Measurements from ENCODE around the gene SNRPB2.

The SNRPB2 gene

DNA sequence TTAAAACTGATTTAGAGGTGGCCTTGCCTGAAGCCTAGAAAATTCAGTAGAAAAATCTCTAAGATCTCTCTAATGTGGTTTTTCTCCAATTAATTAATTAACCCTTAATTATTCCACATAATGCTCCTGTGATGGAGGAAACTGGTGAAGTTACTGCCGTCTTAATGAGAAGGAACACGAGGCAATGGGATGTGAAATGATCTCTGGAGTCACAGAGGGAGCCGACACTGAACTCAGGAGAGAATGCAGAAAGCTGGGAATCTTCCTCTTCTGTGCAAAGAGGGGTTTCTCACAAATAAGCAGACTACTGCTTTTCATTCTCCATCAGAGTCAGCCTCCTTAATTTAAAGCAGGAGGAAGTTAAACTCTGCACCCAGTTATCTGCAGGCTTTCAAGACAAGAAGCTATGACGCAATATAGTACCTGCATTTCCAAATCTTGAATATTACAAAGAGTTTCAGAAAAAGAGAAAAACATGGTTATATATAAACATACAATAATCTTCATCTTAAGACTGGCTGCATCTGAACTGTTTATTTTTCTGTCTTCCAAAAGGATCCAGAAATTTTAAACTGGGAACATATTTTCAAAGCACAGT, 18.1 kb upstream of the SNRPB2 start:
- H3K27me3 ChIP-seq (ENCODE audit: control insufficient read depth in 3 of 3, insufficient read depth in 3 of 3, low read depth in 1 of 3, low read length in 3 of 3), result no peaks in the 10 kb centered on the region
- H3K36me3 ChIP-seq (replicated peaks in 1 of 2; ENCODE audit: control insufficient read depth in 2 of 2, insufficient read depth in 2 of 2, low read length in 2 of 2), result no peaks in the 10 kb centered on the region
- H3K4me2 ChIP-seq (ENCODE audit: insufficient read depth, low read length, poor library complexity, severe bottlenecking), result no peak overlapping the region
- no peak overlapping the region for H2BK120ac ChIP-seq (ENCODE audit: low read depth, low read length)
- H4K8ac ChIP-seq (ENCODE audit: low read depth, low read length), result no peak overlapping the region
- H3K18ac ChIP-seq (ENCODE audit: low read length), result no peak overlapping the region
- peaks cover 5 to 7% of the 10 kb centered on the region in 2 donors for H3K4me1 ChIP-seq (ENCODE audit: control insufficient read depth in 2 of 2, insufficient read depth in 1 of 2, low read depth in 1 of 2, low read length in 2 of 2)
- WGBS, 2 donors (ENCODE audit: extremely low coverage in 2 of 2, insufficient read length in 2 of 2, insufficient replicate concordance in 1 of 2), result no CpG with 5 or more reads among the region's 4 CpGs
- no peaks in the 10 kb centered on the region for H3K79me1 ChIP-seq (ENCODE audit: low read depth, low read length)
- no peak overlapping the region for H2BK5ac ChIP-seq (ENCODE audit: low read length)
- no peak overlapping the region for H3K27ac ChIP-seq (replicated peaks; ENCODE audit: low read length)
- no peak overlapping the region for H3K14ac ChIP-seq (ENCODE audit: low read length)
- no peak overlapping the region for H2AK5ac ChIP-seq (ENCODE audit: low read depth, low read length)
- no peak overlapping the region for H3K4ac ChIP-seq (ENCODE audit: low read length)
- H4K91ac ChIP-seq (ENCODE audit: low read depth, low read length, poor library complexity), result no peak overlapping the region
- peak overlapping the region; percentile 83 for H2AFZ ChIP-seq (ENCODE audit: low read length)
- no peak overlapping the region for H3K23ac ChIP-seq (ENCODE audit: low read depth, low read length, poor library complexity)
- no peak overlapping the region for H3K9ac ChIP-seq (ENCODE audit: low read depth, low read length, poor library complexity)
- H3K4me3 ChIP-seq (ENCODE audit: low read length in 2 of 2), result no peak overlapping the region
- H2BK15ac ChIP-seq (ENCODE audit: low read length), result no peak overlapping the region
- DNase-seq (ENCODE audit: low spot score), result no peak
- H2BK12ac ChIP-seq (ENCODE audit: low read length), result no peak overlapping the region
- no peaks in the 10 kb centered on the region for H3K9me3 ChIP-seq (replicated peaks in 1 of 2; ENCODE audit: control insufficient read depth in 2 of 2, insufficient read depth in 1 of 2, low read depth in 1 of 2, low read length in 2 of 2)

DNA sequence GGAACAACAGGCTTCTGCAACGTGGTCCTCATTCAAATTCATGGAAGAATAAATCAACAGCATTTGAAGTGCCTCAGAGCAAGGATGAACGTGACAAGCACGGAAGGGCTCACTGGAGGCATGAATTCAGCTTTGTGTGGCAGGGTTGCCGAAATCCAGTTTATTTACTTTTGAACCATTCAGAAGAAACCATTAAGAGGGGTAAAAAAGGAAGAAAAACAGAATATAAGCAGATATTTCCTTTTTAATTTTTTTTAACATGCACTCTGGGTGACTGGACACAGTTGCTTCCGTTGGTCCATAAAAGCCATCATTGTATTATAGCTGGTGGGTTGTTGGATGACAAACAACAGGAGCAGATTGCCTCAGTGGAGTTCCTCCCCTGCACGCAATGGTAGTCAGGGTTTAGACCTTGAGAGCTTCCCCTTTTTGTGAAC, 17.3 kb upstream of the SNRPB2 start:
- no peak overlapping the region for H3K23ac ChIP-seq (ENCODE audit: low read depth, low read length, poor library complexity)
- no CpG with 5 or more reads among the region's 6 CpGs for WGBS, 2 donors (ENCODE audit: extremely low coverage in 2 of 2, insufficient read length in 2 of 2, insufficient replicate concordance in 1 of 2)
- H2BK120ac ChIP-seq (ENCODE audit: low read depth, low read length), result no peak overlapping the region
- no peaks in the 10 kb centered on the region for H3K27me3 ChIP-seq (ENCODE audit: control insufficient read depth in 3 of 3, insufficient read depth in 3 of 3, low read depth in 1 of 3, low read length in 3 of 3)
- no peaks in the 10 kb centered on the region for H3K79me1 ChIP-seq (ENCODE audit: low read depth, low read length)
- H2AK5ac ChIP-seq (ENCODE audit: low read depth, low read length), result no peak overlapping the region
- H2AFZ ChIP-seq (ENCODE audit: low read length), result peak overlapping the region; percentile 83
- H3K18ac ChIP-seq (ENCODE audit: low read length), result no peak overlapping the region
- no peak overlapping the region for H2BK12ac ChIP-seq (ENCODE audit: low read length)
- H3K27ac ChIP-seq (replicated peaks; ENCODE audit: low read length), result no peak overlapping the region
- DNase-seq (ENCODE audit: low spot score), result no peak
- H4K91ac ChIP-seq (ENCODE audit: low read depth, low read length, poor library complexity), result no peak overlapping the region
- no peak overlapping the region for H3K9ac ChIP-seq (ENCODE audit: low read depth, low read length, poor library complexity)
- H3K4me3 ChIP-seq (ENCODE audit: low read length in 2 of 2), result no peak overlapping the region
- no peak overlapping the region for H4K8ac ChIP-seq (ENCODE audit: low read depth, low read length)
- no peak overlapping the region for H2BK5ac ChIP-seq (ENCODE audit: low read length)
- no peak overlapping the region for H2BK15ac ChIP-seq (ENCODE audit: low read length)
- H3K14ac ChIP-seq (ENCODE audit: low read length), result no peak overlapping the region
- H3K9me3 ChIP-seq (replicated peaks in 1 of 2; ENCODE audit: control insufficient read depth in 2 of 2, insufficient read depth in 1 of 2, low read depth in 1 of 2, low read length in 2 of 2), result no peaks in the 10 kb centered on the region
- no peaks in the 10 kb centered on the region for H3K36me3 ChIP-seq (replicated peaks in 1 of 2; ENCODE audit: control insufficient read depth in 2 of 2, insufficient read depth in 2 of 2, low read length in 2 of 2)
- no peak overlapping the region for H3K4ac ChIP-seq (ENCODE audit: low read length)
- H3K4me2 ChIP-seq (ENCODE audit: insufficient read depth, low read length, poor library complexity, severe bottlenecking), result no peak overlapping the region
- H3K4me1 ChIP-seq (ENCODE audit: control insufficient read depth in 2 of 2, insufficient read depth in 1 of 2, low read depth in 1 of 2, low read length in 2 of 2), result peaks cover 5 to 7% of the 10 kb centered on the region in 2 donors

DNA sequence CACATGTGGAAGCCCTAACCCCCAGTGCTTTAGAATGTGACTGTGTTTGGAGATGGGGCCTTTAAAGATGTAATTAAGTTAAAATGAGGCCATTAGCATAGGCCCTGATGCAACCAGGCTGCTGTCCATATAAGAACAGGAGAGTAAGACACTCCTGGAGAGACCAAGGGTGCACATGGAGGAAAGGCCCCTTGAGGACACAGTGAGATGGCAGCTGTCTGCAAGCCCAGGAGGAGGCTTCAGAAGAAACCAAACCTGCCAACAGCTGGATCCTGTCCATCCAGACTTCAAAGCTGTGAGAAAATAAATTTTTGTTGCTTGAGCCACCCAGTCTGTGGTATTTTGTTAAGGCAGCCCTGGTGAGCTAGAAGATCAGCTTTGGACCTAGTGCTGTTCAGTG, 16.8 kb upstream of the SNRPB2 start:
- Histone ChIP-seq H3K23ac (ENCODE audit: low read depth, low read length, poor library complexity) (no peak overlapping the region), H4K91ac (ENCODE audit: low read depth, low read length, poor library complexity) (no peak overlapping the region), H2BK12ac (ENCODE audit: low read length) (no peak overlapping the region), H4K8ac (ENCODE audit: low read depth, low read length) (no peak overlapping the region), H2AFZ (ENCODE audit: low read length) (peak overlapping the region; percentile 83), H3K27me3 (ENCODE audit: control insufficient read depth in 3 of 3, insufficient read depth in 3 of 3, low read depth in 1 of 3, low read length in 3 of 3) (no peaks in the 10 kb centered on the region), H3K14ac (ENCODE audit: low read length) (no peak overlapping the region), H3K27ac (replicated peaks; ENCODE audit: low read length) (no peak overlapping the region), H2AK5ac (ENCODE audit: low read depth, low read length) (no peak overlapping the region), H3K9ac (ENCODE audit: low read depth, low read length, poor library complexity) (no peak overlapping the region), H3K18ac (ENCODE audit: low read length) (no peak overlapping the region), H3K9me3 (replicated peaks in 1 of 2; ENCODE audit: control insufficient read depth in 2 of 2, insufficient read depth in 1 of 2, low read depth in 1 of 2, low read length in 2 of 2) (no peaks in the 10 kb centered on the region), H3K4me3 (ENCODE audit: low read length in 2 of 2) (no peak overlapping the region), H3K36me3 (replicated peaks in 1 of 2; ENCODE audit: control insufficient read depth in 2 of 2, insufficient read depth in 2 of 2, low read length in 2 of 2) (no peaks in the 10 kb centered on the region), H3K4me2 (ENCODE audit: insufficient read depth, low read length, poor library complexity, severe bottlenecking) (no peak overlapping the region), H3K4me1 (ENCODE audit: control insufficient read depth in 2 of 2, insufficient read depth in 1 of 2, low read depth in 1 of 2, low read length in 2 of 2) (peaks cover 5 to 7% of the 10 kb centered on the region in 2 donors), H3K4ac (ENCODE audit: low read length) (no peak overlapping the region), H2BK5ac (ENCODE audit: low read length) (no peak overlapping the region), H2BK15ac (ENCODE audit: low read length) (no peak overlapping the region), H3K79me1 (ENCODE audit: low read depth, low read length) (no peaks in the 10 kb centered on the region), H2BK120ac (ENCODE audit: low read depth, low read length) (no peak overlapping the region)
- DNase-seq (ENCODE audit: low spot score), result no peak

DNA sequence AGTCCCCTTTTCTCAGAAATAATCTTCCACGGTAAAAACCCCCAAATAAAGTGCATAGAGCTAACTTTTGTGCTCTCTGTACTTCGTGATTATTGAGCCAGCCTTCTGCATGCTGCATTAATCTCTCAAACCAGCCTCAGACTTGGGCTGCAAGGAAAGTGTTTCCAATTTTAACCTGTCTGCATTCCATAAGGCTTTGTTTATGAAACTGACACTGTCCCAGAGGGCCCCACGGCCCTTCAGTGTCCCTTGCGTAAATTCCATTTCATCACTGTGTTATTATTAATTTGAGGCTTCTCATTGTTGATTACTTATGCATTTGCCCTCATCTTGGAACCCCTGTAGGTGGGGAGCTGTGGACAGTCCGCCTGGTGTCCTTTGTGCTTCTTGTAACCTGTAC, 15.6 kb upstream of the SNRPB2 start:
- Histone ChIP-seq H3K18ac (ENCODE audit: low read length) (no peak overlapping the region), H3K14ac (ENCODE audit: low read length) (no peak overlapping the region), H2BK15ac (ENCODE audit: low read length) (no peak overlapping the region), H3K27ac (replicated peaks; ENCODE audit: low read length) (no peak overlapping the region), H3K79me1 (ENCODE audit: low read depth, low read length) (no peaks in the 10 kb centered on the region), H3K4ac (ENCODE audit: low read length) (no peak overlapping the region), H3K36me3 (replicated peaks in 1 of 2; ENCODE audit: control insufficient read depth in 2 of 2, insufficient read depth in 2 of 2, low read length in 2 of 2) (no peaks in the 10 kb centered on the region), H2BK120ac (ENCODE audit: low read depth, low read length) (no peak overlapping the region), H2BK12ac (ENCODE audit: low read length) (no peak overlapping the region), H3K9ac (ENCODE audit: low read depth, low read length, poor library complexity) (no peak overlapping the region), H4K8ac (ENCODE audit: low read depth, low read length) (no peak overlapping the region), H3K4me3 (ENCODE audit: low read length in 2 of 2) (no peak overlapping the region), H4K91ac (ENCODE audit: low read depth, low read length, poor library complexity) (no peak overlapping the region), H3K4me1 (ENCODE audit: control insufficient read depth in 2 of 2, insufficient read depth in 1 of 2, low read depth in 1 of 2, low read length in 2 of 2) (peaks cover 5 to 7% of the 10 kb centered on the region in 2 donors), H2AFZ (ENCODE audit: low read length) (peak overlapping the region; percentile 82), H3K4me2 (ENCODE audit: insufficient read depth, low read length, poor library complexity, severe bottlenecking) (no peak overlapping the region), H2AK5ac (ENCODE audit: low read depth, low read length) (no peak overlapping the region), H3K23ac (ENCODE audit: low read depth, low read length, poor library complexity) (no peak overlapping the region), H2BK5ac (ENCODE audit: low read length) (no peak overlapping the region), H3K9me3 (replicated peaks in 1 of 2; ENCODE audit: control insufficient read depth in 2 of 2, insufficient read depth in 1 of 2, low read depth in 1 of 2, low read length in 2 of 2) (no peaks in the 10 kb centered on the region), H3K27me3 (ENCODE audit: control insufficient read depth in 3 of 3, insufficient read depth in 3 of 3, low read depth in 1 of 3, low read length in 3 of 3) (no peaks in the 10 kb centered on the region)
- no peak for DNase-seq (ENCODE audit: low spot score)
- WGBS, 2 donors (ENCODE audit: extremely low coverage in 2 of 2, insufficient read length in 2 of 2, insufficient replicate concordance in 1 of 2), result no CpG with 5 or more reads among the region's 5 CpGs

All from neuronal stem cell (in vitro differentiated cells).